DND-41 (cell line): ENCODE data around the gene MMRN2.

Source experiments
- EZH2 ChIP-seq: IDR thresholded peaks from 3 replicates; pipeline ENCODE4 v1.6.1; 2012; ENCODE audit warnings: borderline replicate concordance, low read depth, mild to moderate bottlenecking, moderate library complexity, low read length, inconsistent platforms; ENCODE audit not compliant: severe bottlenecking
- TF ChIP-seq, protein P1 (sequence below): IDR thresholded peaks from 2 replicates; pipeline ENCODE4 v1.5.1; 2012; ENCODE audit warnings: borderline replicate concordance, low read length, moderate library complexity, mild to moderate bottlenecking; ENCODE audit not compliant: poor library complexity, severe bottlenecking; ENCODE audit errors: extremely low read depth

GRCh38 chr10:86922553-86922961, 34.9 kb downstream of the MMRN2 start:
- TF ChIP-seq, protein P1, sequence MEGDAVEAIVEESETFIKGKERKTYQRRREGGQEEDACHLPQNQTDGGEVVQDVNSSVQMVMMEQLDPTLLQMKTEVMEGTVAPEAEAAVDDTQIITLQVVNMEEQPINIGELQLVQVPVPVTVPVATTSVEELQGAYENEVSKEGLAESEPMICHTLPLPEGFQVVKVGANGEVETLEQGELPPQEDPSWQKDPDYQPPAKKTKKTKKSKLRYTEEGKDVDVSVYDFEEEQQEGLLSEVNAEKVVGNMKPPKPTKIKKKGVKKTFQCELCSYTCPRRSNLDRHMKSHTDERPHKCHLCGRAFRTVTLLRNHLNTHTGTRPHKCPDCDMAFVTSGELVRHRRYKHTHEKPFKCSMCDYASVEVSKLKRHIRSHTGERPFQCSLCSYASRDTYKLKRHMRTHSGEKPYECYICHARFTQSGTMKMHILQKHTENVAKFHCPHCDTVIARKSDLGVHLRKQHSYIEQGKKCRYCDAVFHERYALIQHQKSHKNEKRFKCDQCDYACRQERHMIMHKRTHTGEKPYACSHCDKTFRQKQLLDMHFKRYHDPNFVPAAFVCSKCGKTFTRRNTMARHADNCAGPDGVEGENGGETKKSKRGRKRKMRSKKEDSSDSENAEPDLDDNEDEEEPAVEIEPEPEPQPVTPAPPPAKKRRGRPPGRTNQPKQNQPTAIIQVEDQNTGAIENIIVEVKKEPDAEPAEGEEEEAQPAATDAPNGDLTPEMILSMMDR = no peak
- no peak for TF ChIP-seq EZH2
